Mucosa of gallbladder (tissue), 1 donor: ENCODE results near the gene NCOA6. TPM values are rescaled to one million over a fixed set of nuclear protein-coding genes. Genes with fewer than 3 reads are reported as not detected.

Source experiments
- DNase-seq: peaks from one replicate; pipeline ENCODE4 v3.0.0-alpha.2; 2020; ENCODE audit warnings: low spot score
- total RNA-seq: library from RNA; stranded (reverse); gene quantifications from one replicate; pipeline ENCODE4 v1.2.1, GENCODE V29; 2021
- donor health status: DM: no; HTN: no; CAD: no.

The NCOA6 gene
- 33.5 TPM for total RNA-seq

DNA sequence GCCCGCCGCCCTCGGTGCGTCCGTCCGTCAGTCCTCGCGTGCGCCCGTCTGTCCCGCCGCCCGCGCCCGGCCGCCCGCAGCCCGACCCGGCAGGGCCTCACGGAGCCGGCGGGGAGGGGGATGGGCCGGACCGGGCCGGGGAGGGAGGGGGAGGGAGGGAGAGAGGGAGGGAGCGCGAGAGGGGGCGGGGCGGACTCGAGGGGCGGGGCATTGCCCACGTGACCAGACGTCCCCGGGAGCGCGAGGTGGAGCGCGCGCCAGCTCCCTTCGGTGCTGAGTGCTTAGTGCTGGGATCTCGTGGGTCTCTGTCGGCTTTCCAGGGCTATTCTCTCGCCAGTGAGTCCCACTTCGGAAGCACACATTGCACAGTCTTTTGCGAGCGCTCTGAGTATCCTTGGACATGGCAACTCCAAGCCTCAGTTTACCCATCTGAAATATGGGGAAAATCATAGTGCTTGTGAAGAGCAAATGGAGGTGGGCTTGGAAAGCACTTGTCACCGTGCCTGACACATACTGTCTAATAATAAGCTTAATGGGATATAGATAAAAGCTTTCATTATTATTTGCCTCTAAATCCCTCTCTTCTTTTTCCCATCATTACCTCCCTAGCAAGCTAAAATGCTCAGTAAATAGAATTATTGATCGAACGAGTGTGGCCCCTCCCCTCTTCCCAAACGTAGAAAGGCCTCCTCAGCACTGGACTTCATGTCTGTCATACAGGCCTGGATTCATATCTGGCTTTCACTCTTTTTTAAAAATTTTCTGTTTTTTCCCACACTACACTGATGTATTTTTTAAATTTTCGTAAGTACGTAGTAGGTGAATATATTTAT lies at the start of gene NCOA6:
NCOA6 (minus strand) TSS at position 122 of the 833 bp plus-strand sequence. CDS start 43,296 bp downstream, outside the sequence.
- DNase-seq = peak; percentile 89

DNA sequence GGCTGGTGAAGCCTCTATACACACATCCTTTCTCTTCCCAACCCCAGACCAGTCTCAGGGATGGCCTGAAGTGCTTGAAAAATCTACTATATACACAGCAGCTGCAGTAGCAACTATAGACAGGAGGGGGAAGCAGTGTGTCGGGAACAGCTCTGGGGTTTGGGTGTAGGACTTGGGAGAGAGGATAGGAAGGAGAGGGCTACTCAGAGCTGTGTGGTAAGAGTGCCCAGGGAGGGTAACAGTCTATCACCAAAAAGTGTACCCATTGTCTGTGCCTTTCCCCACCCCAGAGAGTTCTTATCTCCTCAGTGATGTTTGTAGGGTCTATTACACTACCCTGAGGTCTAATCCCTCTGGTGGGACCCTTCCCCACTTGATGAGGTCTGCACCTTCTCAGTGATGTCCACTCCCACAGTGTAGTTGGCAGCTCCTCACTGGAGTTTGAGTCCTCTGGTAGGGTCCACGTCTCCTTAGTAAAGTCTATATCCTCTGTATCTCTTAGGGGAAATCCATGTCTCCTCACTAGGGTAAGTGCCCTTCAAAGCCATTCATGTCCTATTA lies 48.7 kb upstream of the NCOA6 start:
- DNase-seq = peak; percentile 86

DNA sequence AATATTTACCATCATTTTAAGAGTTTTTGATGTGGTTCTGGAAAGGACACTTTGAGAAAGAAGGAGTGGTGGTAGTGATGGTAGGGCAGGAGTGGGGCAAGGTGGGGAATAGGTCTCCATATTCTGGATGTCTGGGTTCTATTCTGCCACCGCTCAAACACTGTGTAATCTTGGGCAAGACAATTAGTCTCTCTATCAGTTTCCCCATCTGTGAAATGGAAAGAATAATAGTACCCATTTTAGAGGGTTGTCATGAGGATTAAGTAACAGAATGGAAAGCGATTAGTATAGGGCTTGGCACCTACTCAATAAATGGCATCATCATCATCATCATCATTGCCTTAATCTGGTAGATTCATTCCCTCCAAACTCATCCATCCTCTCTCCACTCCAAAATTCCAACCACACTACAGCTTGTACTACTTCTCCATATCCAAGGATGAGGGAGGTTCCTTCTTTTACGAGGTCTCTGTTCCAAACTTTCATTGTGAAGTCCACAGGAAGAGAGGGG lies 48.2 kb upstream of the NCOA6 start:
- DNase-seq = no peak

DNA sequence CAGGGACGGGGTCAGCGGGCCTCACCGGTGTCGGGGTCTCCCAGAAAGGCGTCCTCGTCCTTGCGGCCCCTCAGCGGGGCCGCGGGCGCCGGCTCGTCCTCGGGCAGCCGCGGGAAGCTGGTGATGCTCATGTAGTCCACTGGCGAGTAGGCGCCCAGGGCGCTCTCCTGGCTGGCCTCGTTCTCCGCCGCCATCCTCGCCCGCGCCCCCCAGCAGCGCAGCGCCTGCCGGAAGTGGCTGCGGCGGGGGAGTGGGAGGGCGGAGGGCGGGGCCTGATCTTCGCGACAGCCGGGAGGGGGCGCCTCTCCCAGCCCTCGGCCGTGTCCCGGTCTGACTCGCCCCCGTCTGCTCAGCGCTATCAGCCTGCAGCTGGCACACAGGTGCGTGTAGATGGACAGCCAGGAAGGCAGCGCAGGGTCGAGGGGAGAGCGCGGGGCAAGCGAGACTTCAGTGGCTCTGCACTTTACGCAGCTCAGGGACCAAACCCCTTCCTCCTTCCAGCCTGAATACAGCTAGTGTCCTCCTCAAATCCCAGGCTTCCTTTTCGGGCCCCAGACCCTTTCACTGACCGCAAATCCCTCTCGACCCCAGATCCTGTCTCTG lies 47.3 kb upstream of the NCOA6 start, which contains the start of gene GGT7:
GGT7 (minus strand) TSS at position 235 of the 603 bp plus-strand sequence; CDS start at position 194, 41 bp downstream.
- peak; percentile 80 for DNase-seq

DNA sequence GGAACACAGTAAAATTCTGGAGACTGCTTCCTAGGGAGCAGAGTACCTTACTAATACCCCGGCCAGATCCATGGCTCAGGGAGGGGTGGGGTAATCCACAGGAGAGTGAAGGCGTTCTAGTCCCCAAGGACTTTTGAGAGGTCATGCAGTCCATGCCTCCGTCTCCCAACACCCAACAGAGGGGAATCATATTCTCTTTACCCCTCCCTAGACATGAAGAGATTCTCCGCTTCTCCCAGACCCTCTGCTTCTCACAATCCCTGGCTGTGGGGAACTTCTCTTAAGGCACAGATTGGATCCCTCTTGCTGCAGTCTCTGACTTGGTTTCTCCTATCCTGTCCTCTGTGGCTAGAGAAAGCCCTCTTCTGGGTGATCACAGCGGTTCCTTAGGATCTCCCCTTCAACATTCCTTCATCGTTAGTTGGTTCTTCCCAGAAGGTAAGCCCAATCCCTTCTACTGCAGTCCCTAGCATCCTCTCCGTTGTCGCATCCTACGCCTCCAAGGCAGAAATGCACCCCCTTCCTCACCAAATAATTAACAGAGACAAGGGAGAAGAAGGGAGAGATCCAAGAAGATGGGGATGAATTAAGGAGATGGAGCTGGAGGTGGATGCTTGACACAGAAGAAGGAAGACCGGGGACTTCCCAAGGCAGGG lies 46.6 kb upstream of the NCOA6 start:
- DNase-seq = no peak

DNA sequence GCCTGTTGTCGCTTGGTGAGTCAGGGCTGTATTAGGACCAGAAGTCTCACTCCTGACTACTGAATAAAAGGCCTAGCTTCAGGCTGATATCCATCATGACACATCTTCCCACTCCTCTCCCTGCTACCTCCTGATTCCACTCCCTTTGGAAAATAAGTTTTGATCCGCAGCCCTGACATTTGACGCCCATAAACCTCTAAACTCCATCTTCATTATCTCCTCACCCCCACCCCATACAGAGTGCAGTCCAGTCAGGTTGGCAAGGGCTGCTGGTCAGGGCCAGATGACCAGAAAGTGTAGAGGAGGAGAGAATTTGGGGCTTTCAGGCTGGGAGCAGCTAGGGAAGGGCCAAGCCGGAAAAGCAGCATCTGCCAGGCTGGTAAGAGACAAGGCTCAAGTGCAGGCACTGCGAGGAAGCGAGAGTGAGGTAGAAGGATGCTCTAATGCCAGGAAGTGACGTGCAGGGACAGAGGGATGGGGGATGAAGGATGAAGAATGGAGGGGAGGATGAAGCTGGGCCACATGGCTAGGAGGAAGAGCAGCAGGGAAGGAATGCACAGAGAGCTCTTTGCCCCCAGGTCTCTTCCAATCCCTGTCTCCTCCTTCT lies 46.0 kb upstream of the NCOA6 start:
- DNase-seq = no peak

DNA sequence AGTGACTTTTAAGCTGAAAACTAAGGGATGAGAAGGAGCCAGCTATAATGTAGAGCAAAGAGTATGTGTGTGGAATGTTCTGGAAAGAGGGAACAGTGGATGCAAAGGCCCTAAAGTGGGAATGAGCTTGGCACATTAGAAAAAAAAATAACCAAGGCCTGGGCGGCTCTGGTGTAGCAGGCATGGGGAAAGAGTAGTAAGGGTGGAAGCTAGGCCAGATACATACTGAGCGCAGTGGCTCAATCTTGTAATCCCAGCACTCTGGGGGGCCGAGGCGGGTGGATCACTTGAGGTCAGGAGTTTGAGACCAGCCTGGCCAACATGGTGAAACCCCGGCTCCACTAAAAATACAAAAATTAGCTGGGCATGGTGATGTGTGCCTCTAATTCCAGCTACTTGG lies 38.8 kb upstream of the NCOA6 start:
- no peak for DNase-seq

DNA sequence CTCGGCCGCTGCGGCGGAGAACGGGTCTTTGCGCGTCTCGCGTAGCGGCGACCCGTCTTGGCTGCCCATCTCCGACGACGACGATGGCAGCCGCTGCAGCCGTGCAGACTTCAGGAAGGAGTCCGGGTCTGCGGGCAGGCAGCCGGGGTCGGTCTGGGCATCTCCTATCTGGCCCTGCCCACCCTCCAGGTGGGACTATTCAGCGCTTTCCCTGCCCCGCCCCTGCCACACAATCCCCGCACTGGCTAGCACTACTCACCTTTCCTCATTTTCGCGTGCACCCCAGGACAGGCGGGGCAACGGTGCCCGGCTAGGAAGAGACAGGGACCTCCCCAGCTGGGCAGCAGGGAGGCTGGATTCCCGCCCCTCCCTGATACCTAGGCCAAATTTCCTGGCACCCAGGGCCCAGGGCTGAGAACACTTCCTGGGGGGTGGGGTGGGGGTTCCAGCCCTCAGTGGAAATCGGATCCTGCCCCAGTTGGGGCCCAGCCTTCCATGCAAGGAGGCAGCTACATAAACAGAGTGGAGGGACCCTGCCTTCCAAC lies 38.0 kb upstream of the NCOA6 start:
- no peak for DNase-seq

DNA sequence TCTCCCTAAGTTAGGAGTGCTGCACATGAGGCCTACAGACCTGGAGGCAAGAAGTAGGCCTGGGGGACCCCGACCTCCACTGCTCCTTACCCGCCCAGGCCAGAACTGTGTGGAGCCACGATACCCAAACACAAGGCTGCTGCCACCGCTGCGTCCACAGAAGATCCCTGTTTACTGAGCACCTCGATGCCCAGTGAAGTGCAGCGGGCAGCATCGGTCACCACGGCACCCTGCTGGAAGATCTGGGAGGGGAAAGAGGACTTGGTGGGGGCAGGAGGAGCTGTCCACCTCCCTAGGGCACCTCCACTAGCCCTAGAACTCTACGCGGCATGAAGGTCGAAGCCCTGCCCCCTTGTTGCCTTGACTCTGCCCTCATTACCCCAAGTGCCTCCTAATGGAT lies 37.3 kb upstream of the NCOA6 start:
- DNase-seq = no peak

DNA sequence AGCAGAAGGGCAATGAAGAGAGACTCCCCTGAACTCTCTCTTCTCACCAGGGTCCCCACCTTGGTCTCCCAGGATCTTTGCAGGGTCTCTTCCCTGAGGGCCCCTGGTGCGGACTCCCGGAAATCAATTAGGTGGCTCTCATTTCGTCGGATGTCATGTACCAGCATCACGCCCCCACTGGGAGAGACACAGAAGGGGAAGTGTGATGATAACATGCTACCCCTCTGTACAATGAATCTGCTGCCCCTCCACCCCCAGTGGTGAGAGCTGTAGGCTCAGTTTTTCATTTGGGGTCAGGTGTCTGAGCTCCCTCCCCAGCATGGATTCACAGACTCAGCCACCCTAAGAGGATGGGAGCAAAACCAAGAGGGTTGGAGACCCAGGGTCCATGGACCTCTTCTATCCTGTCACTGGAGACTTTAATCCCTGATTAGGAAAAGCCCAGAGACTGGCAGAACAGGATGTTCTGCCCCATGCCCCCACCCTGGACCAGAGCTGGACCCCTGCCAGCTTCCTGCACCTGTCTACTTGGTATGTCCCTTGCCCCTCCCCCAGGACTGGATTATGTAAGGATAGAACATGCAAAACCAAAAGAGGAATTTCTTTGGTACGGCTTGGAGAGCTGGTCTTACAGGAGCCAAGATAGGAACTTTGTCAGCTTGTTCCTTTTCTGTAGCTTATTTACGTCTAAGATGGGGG lies 36.1 kb upstream of the NCOA6 start:
- peak; percentile 56 for DNase-seq

DNA sequence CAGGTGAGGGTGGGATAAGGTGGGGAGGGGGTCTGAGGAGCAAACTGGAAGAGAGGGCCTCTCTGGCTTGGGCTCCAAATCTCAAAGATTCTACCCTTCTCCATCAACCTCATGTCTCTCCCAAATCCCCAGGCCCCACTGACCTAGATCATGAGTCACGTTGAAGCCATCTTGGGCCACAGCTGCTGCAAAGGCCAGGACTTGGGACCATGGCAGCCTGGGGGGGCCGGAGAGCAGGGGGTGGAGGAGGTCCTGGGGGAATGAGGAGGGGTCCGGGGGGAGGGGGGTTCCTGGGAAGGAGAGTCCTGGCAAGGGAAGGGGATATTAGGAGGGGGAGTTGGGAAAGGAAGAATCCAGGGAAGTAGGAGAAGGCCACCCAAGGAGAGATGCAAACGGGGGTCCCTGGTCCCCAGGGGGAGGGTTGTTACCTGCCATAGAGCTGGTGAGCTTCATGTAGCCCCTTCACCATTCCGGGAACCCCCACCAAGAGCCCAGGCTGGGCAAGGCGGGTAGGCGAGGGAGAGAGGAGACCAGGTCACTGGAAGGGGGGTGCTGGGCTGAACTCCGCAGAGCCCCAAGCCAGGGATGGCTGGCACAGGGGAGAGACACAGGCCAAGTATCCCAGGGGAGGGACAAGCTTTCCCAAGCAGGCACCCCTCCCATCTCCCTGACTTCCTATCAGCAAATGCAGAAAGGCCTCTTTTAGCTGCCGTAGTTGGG lies 34.5 kb upstream of the NCOA6 start:
- no peak for DNase-seq

DNA sequence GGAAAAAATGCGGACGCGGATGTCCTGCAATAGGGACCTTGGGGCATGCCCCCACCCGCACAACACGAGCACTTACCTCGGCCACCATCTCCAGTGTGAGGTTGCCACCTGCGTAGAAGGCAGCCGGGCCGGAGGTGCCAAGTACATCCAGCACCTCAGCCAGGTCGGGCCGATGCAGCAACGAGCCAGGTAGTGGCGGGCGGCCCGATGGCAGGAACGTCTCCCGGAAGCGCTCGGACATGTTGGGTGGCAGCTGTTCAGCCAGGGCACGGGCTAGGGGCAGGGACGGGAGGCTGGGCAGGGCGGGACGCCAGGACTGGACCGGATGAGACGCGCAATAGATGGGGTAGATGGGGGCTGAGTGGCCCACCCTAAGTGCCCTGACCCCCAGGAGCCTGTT lies 33.9 kb upstream of the NCOA6 start:
- no peak for DNase-seq

DNA sequence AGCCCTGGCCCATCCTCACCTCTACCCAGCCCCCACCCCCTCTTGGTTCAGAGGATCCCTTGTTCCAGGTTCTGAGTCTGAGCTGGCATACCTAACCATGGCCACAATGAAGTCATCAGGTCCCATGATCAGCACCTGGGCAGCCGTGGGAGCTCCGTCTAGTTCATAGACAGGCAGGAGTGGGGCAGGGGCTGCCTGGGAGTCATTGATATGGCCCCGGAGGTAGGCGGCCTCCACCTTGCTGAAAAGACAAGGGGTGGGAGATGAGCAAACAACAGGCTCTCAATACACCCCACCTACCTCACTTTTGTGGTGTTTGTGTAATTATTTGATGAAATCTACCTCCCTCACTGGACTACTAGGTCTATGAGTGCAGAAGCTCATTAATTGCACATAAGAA lies 26.8 kb upstream of the NCOA6 start:
- no peak for DNase-seq

DNA sequence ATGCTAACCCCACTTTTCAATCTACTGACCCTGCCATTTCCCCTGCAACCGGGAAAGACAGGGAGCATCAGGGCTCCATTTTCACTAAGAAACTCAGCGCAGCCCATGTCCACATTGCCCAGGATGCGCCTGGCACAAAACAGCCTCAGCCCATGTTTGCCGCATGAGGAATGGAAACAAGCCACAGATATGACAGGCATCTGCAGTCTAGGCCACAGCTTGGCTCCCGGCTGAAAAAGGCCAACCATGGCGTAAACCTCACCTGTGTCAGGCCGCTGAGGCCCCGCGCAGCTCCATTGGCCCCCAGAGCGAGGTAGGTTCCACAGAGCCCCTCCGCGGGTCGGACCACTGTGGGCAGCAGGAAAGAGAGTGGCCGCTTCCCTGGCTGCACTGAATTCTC lies 25.5 kb upstream of the NCOA6 start:
- no peak for DNase-seq

DNA sequence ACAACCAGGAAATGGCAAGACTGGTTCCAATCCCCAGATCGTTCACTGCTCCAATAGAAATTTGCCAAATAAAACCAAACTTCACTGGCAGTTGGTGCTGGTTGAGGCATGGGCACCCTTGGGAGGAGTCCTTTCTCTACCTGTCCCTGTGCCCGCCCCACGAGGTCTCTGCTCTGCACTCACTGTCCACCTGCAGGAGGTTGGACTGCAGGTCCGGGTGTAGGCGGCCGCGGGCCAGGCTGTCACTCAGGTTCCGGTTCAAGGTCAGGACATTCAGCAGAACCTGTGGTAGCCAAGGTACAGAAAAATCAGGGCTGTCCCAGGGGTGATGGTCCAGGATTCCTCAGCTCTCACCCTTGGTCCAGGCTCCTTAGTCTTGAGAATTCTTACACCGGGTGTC lies 24.3 kb upstream of the NCOA6 start:
- no peak for DNase-seq

DNA sequence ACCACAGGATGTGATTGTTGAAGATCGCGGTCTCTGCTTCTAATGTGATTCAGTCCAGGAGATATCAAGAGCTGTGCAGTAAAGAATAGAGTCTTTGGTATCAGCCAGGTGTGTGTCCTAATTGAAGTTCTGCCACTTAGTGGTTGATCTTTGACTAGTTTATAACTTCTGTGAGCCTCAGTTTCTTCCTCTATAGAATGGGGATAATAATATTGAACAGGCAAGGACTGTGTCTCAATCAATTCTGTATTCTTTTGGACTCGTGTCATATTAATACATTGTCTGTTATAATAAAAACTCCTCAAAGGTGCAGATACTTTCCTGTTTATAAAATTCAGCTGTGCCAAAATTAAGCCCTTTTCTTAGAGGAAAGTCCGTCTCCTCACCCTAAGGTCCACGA lies 23.1 kb upstream of the NCOA6 start:
- no peak for DNase-seq

DNA sequence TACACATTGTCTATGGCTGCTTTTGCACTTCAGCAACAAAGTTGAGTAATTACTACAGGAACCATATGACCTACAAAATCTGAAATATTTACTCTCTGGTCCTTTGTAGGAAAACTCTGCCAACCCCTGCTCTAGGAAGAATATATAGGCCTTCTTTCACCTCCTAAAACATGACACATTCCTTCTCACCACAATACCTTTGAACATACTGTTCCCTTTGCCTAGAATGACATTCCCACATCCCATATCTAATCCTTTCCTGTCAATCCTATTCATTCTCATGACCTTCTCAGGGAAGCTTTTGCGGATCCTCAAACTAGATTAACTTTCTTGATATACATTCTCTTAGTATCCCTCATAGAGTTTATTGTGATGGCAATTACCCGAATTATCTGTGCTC lies 18.0 kb upstream of the NCOA6 start:
- DNase-seq = no peak

DNA sequence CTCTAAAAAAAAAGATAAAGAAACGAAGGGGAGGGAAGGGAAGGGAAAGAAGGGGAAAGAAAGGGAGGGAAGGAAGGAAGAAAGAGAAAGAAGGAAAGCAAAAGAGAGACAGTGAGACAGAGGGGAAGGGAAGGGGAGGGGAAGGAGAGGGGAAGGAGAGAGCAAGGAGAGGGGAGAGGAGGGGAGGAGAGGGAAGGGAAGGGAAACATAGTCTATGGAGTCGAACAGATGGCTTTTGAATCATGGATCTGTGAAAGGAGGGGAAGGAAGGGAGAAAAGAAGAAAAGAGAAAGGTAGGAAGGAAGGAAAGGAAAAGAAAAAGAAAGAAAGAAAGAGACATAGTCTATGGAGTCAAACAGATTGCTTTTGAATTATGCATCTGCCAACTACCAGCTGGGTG lies 16.7 kb upstream of the NCOA6 start:
- DNase-seq = no peak

DNA sequence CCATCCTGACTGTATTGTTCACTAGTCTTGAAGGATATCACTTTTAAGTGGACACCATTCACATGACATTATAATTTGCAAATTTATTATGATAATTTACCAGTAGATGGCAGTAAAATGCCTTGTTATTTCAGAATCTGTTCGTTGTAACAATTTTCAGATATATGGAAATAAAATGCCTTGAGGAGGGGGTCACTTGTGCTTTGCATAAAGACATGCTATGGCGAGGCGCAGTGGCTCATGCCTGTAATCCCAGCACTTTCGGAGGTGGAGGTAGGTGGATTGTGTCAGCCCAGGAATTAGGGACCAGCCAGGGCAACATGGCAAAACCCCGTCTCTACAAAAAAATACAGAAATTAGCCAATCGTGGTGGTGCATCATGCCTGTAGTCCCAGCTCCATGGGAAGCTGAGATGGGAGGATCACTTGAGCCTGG lies 9.0 kb upstream of the NCOA6 start:
- no peak for DNase-seq

DNA sequence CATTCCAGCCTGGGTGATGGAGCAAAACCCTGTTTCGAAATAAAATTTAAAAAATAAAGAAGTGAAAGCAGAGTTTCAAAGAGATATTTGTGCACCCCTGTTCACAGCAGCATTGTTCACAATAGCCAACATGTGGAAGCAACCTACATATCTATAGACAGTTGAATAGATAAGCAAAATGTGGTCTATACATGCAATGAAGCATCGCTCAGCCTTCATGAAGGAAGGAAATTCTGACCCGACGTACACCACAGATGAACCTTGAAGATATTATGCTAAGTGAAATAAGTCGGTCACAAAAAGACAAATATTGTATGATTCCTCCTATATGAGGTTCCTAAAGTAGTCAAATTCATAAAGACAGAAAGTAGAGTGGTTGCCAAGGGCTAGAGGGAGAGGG lies 6.5 kb upstream of the NCOA6 start:
- DNase-seq = no peak
